DLD1 (cell line): ENCODE results near the gene ZDHHC3.

Experiments
- in situ Hi-C: cut with HindIII; loops from 2 replicates; pipeline ENCODE4 v1.10.0; 2017; ENCODE audit warnings: low sequenced_read_pairs

The ZDHHC3 gene

DNA sequence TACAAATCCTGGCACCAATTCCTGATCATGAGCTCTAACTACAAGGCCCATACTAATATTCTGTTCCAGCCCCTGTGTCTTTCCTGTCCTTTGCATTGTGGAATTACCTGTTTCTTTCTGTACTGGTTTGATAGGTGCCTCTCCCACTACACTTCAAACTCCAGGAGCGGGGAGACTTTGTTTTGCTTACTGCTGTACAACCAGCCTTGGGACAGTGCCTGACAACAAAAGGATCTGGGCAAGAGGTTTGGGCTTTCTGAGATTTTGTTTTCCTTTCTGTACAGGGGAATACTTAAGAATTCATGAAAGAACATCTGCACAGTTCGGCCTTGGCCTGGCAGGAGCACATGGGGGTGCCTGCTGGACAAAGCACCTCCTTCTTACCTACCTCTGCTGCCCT lies 45.1 kb downstream of the ZDHHC3 start:
- in situ Hi-C loops, result no loop called here

- in situ Hi-C loops, result no loop called here
These were observed 46.2 kb downstream of the ZDHHC3 start for GRCh38 chr3:44929782-44930181.

DNA sequence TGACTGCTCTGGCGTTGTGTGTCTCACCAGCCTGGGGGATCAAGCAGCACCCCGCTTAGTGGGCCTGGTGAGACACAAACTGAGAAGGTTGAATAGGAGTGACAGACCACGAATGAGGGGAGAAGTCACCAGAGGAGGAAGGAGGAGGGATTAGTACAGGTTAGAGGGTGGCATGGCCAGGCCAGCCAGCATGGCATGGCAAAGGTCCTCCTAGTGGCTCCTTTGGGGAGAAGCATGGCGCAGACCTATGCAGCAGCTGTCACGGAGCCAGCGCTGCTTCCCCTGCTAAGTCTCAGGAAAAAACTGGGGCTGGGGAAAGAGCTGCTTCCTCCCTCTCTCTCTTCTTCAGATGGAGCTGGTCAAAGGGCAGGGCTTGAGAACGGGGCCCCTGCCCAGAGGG lies 48.6 kb downstream of the ZDHHC3 start:
- in situ Hi-C loops, result no loop called here

DNA sequence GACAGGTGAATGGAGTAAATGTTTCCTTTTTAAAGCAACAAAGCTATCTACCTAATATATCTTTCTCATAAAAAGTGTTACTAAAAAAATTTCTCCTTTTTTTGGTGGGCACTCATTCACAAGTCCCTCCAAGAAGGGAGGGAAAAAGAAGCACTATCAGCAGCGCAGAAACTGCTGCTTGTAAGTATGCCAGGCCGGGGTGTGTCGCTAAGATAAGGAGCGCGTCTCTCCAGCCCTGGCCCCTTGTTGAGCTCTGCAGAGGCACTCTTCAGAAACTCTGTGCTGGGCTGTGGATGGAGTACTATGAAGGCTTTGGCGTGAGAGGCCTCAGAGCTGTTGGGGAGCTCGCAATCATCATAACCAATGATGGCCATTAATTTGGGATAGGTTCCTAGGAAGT lies 49.1 kb downstream of the ZDHHC3 start:
- in situ Hi-C loops, result no loop called here

DNA sequence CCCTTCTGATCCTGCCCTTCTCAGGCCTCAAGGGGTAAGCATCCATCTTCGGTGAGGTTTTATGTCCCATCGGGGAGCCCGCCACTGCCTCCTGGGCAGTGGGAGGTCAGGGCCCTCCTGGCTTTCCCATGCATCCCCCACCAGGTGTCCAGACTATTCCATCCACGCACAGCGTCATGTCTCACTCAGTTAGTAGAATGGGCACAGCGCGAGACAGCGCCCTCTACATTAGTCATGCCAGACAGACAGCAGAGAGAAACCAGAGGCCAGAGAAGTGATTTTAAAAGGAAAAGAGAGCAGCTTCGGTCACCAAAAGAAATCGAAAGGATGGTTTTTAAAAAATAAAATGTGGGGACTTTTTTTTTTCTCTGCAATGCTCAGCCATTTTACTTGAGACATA lies 49.8 kb downstream of the ZDHHC3 start:
- in situ Hi-C loops, result no loop called here

DNA sequence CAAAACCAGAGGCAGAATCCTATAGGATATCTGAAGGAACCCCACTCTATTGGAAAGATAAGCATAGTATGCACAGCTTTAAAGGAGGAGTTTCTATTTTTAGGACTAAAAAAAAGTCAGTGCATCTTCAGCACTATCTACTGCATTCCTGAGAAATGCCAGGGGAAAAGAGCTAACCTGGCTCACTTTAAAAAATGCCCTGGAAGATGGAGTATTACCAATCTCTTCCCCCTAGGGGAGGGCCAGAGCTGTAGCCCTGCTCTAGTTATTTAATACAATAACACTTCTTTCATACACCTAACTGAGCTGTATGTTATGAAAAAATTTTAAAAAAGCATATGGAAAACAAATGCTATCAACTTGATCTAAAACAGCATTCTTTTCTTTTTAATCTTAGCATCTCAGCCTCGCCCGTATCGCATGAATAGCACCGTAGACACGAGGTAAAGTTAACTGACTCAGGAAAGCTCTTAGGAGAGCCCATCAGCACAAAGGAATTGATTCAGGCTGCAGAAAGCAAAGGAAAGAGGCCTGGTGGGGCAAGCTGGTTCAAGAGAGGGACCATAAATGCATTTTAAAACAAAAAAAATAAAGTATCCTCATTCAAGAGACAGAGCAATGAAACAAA lies 51.4 kb downstream of the ZDHHC3 start:
- in situ Hi-C loops, result loop anchor here (25.0 kb wide), 1 partner anchor 387 kb away; no protein-coding TSS in a partner anchor

DNA sequence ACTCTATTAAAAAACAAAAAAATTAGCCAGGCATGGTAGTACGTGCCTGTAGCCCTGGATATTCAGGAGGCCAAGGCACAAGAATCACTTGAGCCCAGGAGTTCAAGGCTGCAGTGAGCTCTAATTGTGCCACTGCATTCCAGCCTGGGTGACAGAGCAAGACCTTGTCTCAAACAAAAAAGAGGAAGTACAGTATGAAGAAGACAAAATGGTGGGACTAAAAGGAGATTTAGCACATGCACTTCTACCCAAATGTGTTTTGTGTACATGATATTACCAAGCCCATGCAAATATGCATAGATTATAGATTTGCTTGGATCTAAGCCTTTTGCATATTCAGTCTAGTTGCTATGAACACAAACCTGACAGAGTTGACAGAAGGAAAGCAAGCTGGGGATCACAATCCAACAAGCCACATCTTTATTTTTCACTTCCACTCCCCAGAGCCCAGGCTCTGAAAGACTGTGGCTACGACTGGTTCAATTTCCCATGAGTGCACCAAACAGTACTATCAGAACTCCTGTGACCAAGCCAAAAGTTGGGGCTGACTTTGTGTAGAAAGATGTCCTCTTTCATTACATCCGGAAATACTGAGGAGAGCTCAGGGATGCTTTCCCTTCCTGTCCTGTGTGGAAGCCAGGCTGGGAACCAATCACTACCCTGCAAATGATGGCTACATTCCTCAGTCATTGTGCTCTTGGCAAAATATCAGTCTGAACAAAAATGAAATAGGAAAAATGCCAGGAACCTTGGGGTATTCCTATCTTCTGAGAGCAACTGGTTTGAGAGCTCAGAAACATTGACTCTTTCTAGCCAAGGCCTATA lies 52.1 kb downstream of the ZDHHC3 start:
- in situ Hi-C loops, result loop anchor here (25.0 kb wide), 1 partner anchor 387 kb away; no protein-coding TSS in a partner anchor

- in situ Hi-C loops, result loop anchor here (25.0 kb wide), 1 partner anchor 383 kb away; no protein-coding TSS in a partner anchor
These were observed 55.9 kb downstream of the ZDHHC3 start for GRCh38 chr3:44920081-44920480.

- in situ Hi-C loops, result loop anchor here (25.0 kb wide), 1 partner anchor 381 kb away; no protein-coding TSS in a partner anchor
These were observed 57.4 kb downstream of the ZDHHC3 start for GRCh38 chr3:44918581-44918980.

DNA sequence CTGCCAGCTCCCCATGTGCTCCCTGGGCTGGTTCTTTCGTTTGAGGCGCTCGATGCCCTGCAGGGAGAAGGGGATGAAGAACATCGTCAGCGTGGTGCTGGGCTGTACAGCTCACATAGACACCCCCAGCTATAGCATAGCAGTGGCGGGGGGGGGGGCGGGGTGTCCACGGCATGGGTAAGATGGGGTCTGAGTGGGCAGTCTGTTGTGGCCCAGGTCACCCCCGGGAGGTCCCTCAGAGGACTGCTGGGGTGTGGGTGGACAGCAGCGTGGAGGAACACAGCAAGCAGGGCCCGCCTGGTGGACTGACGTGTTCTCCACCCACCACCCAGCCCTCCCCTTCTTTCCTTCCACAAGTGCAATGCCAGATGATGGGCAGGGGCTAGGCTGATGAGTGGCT lies 57.9 kb downstream of the ZDHHC3 start:
- in situ Hi-C loops, result loop anchor here (25.0 kb wide), 1 partner anchor 381 kb away; no protein-coding TSS in a partner anchor

GRCh38 chr3:44915702-44916438 lies 60.1 kb downstream of the ZDHHC3 start:
- in situ Hi-C loops, result loop anchor here (25.0 kb wide), 1 partner anchor 379 kb away; no protein-coding TSS in a partner anchor

- in situ Hi-C loops, result loop anchor here (25.0 kb wide), 1 partner anchor 378 kb away; no protein-coding TSS in a partner anchor
These were observed 61.0 kb downstream of the ZDHHC3 start for GRCh38 chr3:44914936-44915335.

- in situ Hi-C loops, result loop anchor here (25.0 kb wide), 1 partner anchor 377 kb away; no protein-coding TSS in a partner anchor
These were observed 62.0 kb downstream of the ZDHHC3 start for GRCh38 chr3:44913868-44914468.

GRCh38 chr3:44910693-44911092 lies 65.3 kb downstream of the ZDHHC3 start:
- in situ Hi-C loops, result loop anchor here (25.0 kb wide), 1 partner anchor 373 kb away; no protein-coding TSS in a partner anchor

DNA sequence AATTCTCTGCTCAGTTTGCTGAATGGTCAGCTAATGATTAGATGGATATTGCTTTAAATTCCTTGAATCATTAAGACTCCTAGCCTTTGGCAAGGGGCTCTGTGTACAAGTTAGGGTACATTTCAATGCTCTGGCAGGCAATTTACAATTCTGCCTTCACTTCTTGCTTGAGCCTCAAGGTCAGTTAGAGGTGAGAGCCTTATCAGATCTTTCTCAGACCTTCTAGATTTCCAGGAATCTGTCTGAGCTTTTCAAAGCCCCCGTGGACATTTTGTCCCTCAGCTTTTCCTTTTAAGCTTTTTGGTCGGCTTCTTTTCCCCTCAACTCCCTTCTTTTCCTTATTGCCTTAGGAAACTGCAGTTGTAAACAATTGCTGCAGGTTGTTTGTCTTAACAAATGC lies 66.9 kb downstream of the ZDHHC3 start:
- in situ Hi-C loops, result loop anchor here (25.0 kb wide), 1 partner anchor 372 kb away; no protein-coding TSS in a partner anchor

GRCh38 chr3:44907612-44908011 lies 68.4 kb downstream of the ZDHHC3 start:
- in situ Hi-C loops, result loop anchor here (25.0 kb wide), 1 partner anchor 370 kb away; no protein-coding TSS in a partner anchor

DNA sequence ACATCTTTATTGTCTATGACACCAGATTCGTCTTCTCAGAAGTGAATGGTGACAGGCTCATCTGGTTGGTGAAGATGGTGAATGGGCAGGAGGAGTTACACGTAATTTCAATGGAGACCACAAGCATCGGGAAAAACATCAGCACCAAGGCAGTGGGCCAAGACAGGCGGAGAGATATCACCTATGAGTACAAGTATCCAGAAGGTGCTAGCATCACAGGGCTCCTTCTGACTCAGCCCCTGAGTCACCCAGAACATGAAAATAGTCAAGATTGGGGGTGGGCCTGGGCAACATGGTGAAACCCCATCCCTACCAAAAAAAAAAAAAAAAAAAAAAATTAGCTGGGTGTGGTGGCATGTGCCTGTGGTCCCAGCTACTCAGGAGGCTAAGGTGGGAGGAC lies 69.0 kb downstream of the ZDHHC3 start:
- in situ Hi-C loops, result loop anchor here (25.0 kb wide), 1 partner anchor 370 kb away; no protein-coding TSS in a partner anchor

DNA sequence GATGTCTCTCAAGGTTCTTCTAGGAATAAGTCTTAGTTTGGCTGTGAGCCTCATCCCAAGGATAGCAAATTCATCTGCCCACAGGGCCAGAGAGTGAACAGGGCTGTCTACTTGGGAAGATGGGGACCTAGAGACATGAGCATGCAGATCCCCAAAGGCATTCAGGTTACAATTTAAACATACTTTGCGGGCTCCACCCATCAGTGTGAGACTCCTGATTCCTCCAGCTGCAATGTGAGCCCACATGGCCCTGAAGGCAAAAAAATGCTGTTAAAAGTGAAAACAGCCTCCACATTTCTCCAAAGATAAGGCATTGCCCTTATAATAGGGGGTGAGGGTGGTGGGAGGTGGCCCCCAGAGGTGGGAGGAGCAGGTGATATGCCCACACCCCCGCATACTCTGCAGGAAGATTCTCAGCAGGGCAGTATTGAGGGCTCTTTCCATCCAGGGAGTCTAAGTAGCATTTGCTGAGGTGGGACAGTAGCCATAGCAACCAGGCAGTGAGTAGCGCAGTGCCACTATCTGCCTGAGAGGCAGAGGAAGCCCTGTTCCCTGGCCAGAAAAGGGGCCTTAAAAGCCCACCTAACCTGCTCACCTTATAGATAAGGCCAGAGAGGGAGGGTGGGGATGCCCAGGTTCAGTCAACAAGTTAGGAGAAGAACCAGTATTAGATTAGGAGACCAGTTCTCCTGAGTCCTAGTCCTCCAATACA lies 70.4 kb downstream of the ZDHHC3 start:
- in situ Hi-C loops, result loop anchor here (25.0 kb wide), 1 partner anchor 368 kb away; no protein-coding TSS in a partner anchor

- in situ Hi-C loops, result loop anchor here (25.0 kb wide), 1 partner anchor 366 kb away; no protein-coding TSS in a partner anchor
These were observed 72.2 kb downstream of the ZDHHC3 start for GRCh38 chr3:44903751-44904150.

DNA sequence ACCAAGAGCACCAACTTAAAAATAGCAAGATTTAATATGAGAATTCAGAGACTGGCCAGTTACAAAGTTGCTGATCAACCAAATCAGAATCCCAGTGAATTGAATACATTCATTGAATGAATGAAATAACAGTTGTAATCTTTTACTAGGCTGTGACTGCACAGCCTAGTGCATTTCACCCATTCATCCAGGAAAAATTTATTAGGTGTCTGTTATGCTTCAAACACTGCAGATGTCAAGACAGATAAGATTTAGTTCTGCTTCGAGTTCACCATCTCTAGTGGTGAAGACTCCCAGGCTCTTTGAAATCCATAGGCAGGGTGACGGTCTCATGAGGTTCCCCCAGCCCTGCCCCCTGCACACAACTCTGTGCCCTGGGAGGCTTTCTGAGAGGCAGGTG lies 72.7 kb downstream of the ZDHHC3 start:
- in situ Hi-C loops, result loop anchor here (25.0 kb wide), 1 partner anchor 366 kb away; no protein-coding TSS in a partner anchor
